ENCODE results near the gene FAM169A. TPM values are rescaled to one million over a fixed set of nuclear protein-coding genes. Genes with fewer than 3 reads are reported as not detected.

The FAM169A gene
- total RNA-seq: not detected in 2 replicates

GRCh38 chr5:74865804-74866595 lies at the start of gene FAM169A:
TSS of gene FAM169A (minus strand) at chr5:74866387. CDS start at chr5:74841676, 24,711 bp downstream.

GRCh38 chr5:74766849-74767578 lies 99.2 kb downstream of the FAM169A start, which contains the start of the genes GFM2 and NSA2:
TSS of gene GFM2 (minus strand) at chr5:74767117. CDS start at chr5:74763742, 3,375 bp downstream.
TSS of gene NSA2 (plus strand) at chr5:74767249. CDS start at chr5:74767361, 112 bp downstream.

Other genes starting within 250 kb of the FAM169A start
- 46.2 and 99.3 TPM in 2 replicates for gene ENC1, start 225.7 kb downstream of the FAM169A start, total RNA-seq
- gene HEXB, start 181.2 kb downstream of the FAM169A start, total RNA-seq: 128 and 173 TPM in 2 replicates
- 24.5 and 28.3 TPM in 2 replicates for gene GFM2, start 99.3 kb downstream of the FAM169A start, total RNA-seq
- gene NSA2, start 99.1 kb downstream of the FAM169A start, total RNA-seq: 80.0 and 90.4 TPM in 2 replicates
- gene GCNT4, start 186.2 kb upstream of the FAM169A start, total RNA-seq: 3.4 and 6.9 TPM in 2 replicates